BE2C (cell line): ENCODE measurements around the gene KLHL22.

Source experiments
- DNase-seq: peaks from one replicate; pipeline ENCODE4 v3.0.0-alpha.2; 2020
- H3K27me3 ChIP-seq: fragments of 250-450 bp; sonication (Bioruptor Pico); 2 replicates; pipeline ENCODE4 v1.5.1; 2020; ENCODE audit warnings: mild to moderate bottlenecking
- H3K36me3 ChIP-seq: fragments of 250-450 bp; sonication (Bioruptor Pico); 2 replicates; pipeline ENCODE4 v1.5.1; 2020; ENCODE audit warnings: mild to moderate bottlenecking
- H3K4me1 ChIP-seq: fragments of 250-450 bp; sonication (Bioruptor Pico); 2 replicates; pipeline ENCODE4 v1.5.1; 2020
- H3K4me3 ChIP-seq: 2 replicates; pipeline ENCODE4 v1.5.1; 2011; ENCODE audit warnings: low read depth, low read length
- H3K9me3 ChIP-seq: fragments of 250-450 bp; sonication (Bioruptor Pico); 2 replicates; pipeline ENCODE4 v1.5.1; 2020
- CTCF ChIP-seq: IDR thresholded peaks from 2 replicates; pipeline ENCODE4 v1.5.1; 2012; ENCODE audit warnings: mild to moderate bottlenecking, low read depth, low read length

KLHL22 gene

GRCh38 chr22:20439556-20439927, 56.1 kb downstream of the KLHL22 start:
- Histone ChIP-seq H3K36me3 (no peaks in the 10 kb centered on the region; the same call in none of the 2 replicates), H3K4me3 (no peak overlapping the region), H3K27me3 (peaks cover 18% of the 10 kb centered on the region), H3K9me3 (no peaks in the 10 kb centered on the region), H3K4me1 (no peaks in the 10 kb centered on the region)
- TF ChIP-seq CTCF = no peak
- no peak for DNase-seq

DNA sequence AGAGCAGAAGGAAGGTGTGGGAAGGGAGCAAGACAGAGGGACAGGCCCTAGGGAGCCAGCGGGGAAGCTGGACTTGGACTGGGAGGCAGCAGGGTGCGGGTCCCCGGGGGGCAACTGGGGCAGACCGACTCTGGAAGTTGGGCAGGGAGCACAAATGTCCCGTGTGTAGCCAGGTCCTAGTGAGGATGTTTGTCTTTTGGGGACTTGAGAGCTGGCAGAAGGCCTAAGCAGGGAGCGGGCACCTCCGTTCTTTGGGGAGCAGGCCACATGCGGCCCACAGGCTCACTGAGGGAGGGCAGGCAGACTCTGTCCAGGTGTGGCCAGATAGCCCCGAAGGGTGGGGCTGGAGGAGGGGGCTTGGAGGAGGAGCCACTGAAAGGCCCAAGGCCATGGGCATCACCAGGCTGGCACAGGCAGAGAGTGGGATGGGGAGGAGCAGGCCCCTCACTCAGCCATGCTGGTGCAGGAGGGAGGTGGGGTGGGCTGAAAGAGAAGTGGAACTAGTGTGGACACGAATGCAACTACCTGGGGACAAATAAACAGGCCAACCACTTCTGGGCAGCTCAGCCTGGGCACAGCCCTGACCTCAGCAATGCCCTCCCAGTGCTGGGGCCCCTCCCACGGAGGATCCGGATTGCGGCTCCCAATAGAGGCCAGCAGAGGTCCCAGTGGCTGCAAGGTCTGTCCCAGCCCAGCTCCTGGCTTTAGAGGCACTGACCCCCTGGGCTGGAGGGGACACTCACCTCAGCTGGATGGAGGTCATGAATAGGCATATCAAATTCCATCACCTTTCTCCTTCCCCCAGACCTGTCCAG, 56.7 kb downstream of the KLHL22 start:
- DNase-seq = peak; percentile 9
- Histone ChIP-seq H3K36me3 (no peaks in the 10 kb centered on the region; the same call in none of the 2 replicates), H3K9me3 (no peaks in the 10 kb centered on the region), H3K4me1 (no peaks in the 10 kb centered on the region), H3K4me3 (no peak overlapping the region), H3K27me3 (peaks cover 18% of the 10 kb centered on the region)
- peak; percentile 5; the same call in 1 of the 2 replicates for TF ChIP-seq CTCF

- Histone ChIP-seq H3K36me3 (no peaks in the 10 kb centered on the region; the same call in none of the 2 replicates), H3K4me1 (no peaks in the 10 kb centered on the region), H3K27me3 (peaks cover 18% of the 10 kb centered on the region), H3K9me3 (no peaks in the 10 kb centered on the region), H3K4me3 (no peak overlapping the region)
- no peak for DNase-seq
- TF ChIP-seq CTCF = no peak
These were observed 57.2 kb downstream of the KLHL22 start for GRCh38 chr22:20438427-20438677.

- H3K4me3 ChIP-seq = peak within 1 kb of the TSS; percentile 70
- no peaks in the 10 kb centered on the region for H3K9me3 ChIP-seq
- no peaks in the 10 kb centered on the region; the same call in none of the 2 replicates for H3K36me3 ChIP-seq
- H3K27me3 ChIP-seq = peaks cover 18% of the 10 kb centered on the region
- TF ChIP-seq CTCF = no peak
- DNase-seq = peak; percentile 65
- H3K4me1 ChIP-seq = no peaks in the 10 kb centered on the region
These were observed 57.8 kb downstream of the KLHL22 start, which contains the start of gene SCARF2 for GRCh38 chr22:20437613-20438426. TSS of gene SCARF2 (minus strand) at chr22:20437825. CDS start at chr22:20437754, 71 bp downstream.

DNA sequence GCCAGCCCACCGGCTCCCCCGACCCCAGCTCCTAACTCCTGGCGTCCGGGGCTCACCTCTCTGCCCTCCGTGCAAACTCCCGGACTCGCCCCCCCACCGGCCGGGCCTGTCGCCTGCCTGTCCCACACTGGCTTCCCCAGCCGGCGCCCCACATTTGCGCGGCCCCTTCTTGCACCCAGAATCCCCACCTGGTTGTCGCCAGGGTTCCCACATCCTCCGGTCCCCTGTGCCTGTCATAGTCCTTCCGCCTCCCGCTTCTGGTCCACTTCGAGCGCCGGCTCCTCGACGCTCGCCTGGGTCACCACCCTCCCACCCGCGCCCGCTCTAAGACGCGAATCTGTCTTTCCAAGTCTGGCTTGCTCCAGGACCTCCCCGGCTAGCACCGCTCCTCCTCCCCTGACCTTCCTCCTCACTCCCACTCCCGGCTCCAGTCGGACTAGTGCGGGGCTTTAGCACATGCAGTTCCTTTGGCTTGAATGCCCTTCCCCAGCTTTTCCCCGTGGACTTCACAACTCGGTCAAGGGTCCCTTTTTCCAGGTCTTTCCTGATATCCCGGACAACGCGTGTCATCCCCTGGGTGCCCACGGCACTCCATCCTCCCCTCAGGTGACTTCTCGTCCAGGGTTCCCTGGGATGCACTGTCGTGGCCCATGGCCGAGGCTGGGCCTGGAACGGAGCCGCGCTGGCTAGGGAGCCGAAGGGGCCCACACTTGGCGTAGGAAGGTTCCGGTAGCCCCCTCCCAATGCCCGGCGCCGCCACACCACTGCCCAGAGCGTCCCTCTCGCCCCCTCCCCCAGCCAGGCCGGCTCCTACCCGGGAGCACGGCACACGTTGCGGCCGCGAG, 58.6 kb downstream of the KLHL22 start:
- TF ChIP-seq CTCF = no peak
- DNase-seq = peak; percentile 24
- Histone ChIP-seq H3K4me3 (peak overlapping the region; percentile 70), H3K27me3 (peaks cover 18% of the 10 kb centered on the region), H3K36me3 (no peaks in the 10 kb centered on the region; the same call in none of the 2 replicates), H3K9me3 (no peaks in the 10 kb centered on the region), H3K4me1 (no peaks in the 10 kb centered on the region)
